DMS153 treated with DMSO at 0.1 percent for 48 hours (cell line): Measurements from ENCODE around the gene PPP1CC.
"Not testable (repeated sequence)": the region's sequence is repeated elsewhere in the genome, so short reads cannot be mapped to it uniquely, and the experiment has no call there.

Experiments used
- DNase-seq: peaks from one replicate; lab custom pipeline; 2025; ENCODE audit not compliant: unreplicated experiment; lab: John Stamatoyannopoulos, UW

Gene PPP1CC

DNA sequence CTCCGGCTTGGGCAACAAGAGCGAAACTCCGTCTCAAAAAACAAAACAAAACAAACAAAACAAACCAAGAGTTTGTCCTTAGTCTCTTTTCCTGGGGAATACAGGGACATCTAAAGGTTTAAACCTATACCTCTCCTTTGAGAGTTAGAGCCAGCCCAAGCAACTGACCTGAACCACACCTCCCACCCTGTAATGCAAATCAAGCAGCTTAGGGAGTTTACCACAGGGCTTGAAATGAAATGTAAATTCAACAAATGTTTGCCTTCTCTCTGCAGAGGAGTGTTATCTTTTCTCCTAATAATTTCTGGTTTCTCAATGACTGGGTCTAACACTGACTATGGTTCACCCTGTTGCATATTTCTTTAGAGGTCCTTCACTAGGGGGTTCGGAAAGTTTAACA, 16.7 kb downstream of the PPP1CC start:
- no peak for DNase-seq

DNA sequence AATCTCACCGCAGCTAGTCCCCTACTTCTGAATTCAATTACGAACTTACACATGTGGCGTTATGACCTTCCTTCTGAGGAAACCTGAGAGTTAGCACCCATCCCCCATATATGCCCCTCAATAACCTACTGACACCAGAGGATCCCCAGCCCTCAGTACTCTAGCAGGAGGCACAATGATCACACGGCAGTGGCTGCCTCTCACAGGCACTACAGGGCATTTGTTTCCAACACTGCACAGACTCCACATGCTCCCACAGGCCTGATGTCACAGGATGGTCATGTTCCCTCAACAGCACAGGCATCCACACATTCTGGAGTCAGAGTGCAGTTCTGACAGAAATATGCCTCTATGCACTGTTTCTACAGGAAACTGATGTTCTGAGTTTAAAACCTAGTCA, 17.4 kb downstream of the PPP1CC start:
- no peak for DNase-seq

DNA sequence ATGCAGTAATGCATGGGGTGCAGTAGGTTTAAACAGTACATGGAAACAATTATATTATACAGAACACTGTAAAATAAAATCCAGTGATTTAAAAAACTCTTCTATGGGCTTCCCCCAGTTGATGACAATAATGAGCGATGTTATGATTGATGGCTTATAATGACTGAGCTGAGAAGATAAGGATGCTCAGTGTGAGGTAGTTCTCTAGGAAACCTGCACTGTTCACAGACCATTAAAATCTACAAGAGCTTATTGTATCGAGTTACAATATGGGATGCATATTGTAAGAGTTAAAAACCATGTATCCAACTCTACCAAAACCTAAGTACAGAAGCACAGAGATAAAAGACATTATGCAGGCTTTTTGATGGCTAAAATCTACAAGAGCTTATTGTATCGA, 19.8 kb downstream of the PPP1CC start:
- DNase-seq = not testable (repeated sequence)

DNA sequence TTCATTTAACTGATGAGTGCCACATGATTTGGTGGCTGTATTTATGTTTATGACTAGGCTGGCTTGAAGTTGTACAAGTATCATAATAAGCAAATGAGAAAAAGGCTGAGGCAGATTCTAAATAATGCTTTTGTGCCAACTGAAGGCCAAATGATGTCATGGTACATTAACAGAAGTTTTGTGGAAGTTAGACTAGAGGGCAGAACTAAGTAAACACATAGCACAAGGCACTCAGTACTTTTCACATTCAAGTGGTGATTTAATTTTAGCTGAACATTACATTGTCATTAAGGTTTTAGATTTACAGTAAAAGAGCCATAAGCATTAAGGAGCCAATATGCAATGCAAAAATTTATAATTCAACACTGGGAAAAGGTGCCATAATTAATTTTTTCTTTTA, 21.1 kb downstream of the PPP1CC start:
- DNase-seq = no peak

DNA sequence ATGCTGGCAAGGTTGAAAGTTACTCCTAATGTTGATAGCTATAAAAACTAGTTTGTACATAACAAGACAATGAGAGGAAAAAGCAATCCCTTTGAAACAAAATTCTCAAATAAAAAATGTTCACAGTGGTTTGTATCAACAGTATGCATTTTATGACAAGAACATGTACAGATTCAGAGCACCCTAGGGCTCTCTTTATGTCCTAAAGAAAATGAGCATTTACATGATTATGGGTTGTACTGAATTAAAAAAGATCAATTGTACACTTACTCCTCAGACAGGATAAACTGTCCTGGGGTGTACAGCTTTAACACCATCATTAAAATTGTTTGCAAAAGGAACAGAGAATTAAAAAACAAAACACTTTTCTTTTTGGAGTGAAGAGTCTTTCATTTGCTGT, 22.2 kb downstream of the PPP1CC start:
- DNase-seq = no peak

DNA sequence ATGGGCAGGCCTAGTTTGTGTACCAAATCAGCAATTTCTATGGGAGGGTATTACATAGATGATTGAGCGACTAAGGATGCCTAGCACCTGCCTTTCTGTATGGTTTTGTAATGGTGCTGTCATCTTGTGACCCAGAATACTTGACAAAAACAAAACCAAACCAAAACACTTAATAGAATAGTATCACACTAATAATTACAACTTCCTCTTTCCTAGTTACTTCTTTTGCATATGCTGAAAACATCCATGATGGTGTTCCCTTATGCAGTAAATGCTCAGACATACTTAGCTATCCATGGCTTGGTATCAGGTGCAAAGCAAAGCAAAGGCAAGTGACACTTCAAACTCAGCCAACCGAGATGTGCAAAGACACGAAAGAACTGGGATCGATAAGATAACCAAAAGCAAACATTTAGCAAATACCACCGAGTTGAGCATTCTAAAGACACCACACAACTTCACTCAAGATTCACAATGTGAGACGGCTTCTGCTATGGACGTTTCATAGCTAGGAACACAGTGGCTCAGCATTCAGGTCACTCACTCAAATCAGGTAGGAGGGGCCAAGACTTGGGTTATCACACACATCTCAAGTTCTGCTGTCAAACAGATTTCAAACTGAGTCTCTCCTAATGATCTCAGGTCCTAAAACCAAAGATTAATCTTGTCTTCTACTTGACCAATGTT, 24.3 kb downstream of the PPP1CC start:
- no peak for DNase-seq

DNA sequence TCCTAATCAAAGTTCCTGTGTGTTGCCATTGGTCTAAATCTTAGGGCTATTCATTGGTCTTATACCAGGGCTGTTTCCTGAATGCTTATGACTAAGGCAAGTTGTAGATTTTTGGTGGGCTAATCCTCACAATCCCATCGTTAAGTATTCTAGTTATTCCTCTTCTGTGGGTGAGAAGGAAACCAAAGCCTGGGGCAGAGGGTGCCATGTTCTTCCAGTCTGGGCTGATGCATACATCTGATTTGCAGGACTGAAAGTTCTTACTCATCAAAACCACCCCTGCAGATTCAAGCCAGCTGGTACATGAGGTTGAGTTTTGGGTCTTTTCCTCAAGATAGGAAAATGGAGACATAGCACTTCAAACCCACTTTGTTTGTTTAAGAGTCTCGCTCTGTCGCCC, 25.7 kb downstream of the PPP1CC start:
- DNase-seq = no peak

DNA sequence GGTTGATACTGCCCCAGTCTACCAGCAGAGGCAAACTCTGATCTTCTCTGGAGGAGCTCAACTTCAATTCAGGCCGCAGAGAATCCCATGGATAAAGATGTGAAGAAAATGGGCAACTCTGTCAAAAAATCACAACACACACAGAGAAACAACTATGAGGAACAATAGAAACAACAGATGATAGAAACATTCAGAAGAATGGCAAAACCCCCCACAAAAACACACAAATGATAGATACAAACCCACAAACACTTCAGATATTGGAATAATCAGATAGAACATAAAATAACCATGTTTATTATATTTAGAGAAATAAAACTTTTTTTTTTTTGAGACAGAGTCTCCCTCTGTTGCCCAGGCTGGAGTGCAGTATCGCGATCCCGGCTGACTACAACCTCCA, 33.8 kb downstream of the PPP1CC start:
- no peak for DNase-seq

DNA sequence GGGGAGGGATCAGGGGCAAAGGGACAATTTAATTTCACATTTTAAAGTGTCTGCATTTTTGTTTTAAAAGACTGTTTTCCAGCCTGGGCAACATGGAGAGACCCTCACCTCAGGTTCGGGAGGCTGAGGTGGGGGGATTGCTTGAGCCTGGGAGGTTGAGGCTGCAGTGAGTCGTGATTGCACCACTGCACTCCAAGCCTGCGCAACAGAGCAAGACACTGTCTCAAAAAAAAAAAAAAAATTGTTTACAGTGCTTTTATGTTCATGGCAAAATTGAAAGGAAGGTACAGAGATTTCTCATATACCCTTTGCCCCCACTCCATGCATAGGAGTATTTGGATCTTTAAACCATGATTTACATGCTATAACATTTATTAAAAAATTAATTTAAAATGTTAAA, 37.4 kb downstream of the PPP1CC start:
- no peak for DNase-seq

DNA sequence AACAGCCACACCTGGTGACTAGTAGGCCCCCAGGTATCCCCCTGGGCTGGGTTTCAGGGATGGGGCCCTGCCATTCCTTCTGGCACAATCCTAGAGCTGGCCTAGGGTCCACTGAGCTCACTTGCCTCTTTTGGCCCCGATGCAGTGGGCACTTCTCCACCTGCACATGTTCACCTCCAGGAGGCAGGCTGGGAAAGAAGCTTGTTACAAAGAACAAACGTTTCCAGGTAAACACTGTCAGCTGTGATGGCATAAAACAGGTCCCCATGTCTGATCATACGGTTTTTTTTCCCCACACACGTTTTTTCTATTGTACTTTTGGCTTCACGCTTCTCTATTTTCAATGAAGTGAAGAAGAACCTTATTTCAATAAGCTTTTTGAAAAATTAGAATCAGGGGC, 37.9 kb downstream of the PPP1CC start:
- no peak for DNase-seq

DNA sequence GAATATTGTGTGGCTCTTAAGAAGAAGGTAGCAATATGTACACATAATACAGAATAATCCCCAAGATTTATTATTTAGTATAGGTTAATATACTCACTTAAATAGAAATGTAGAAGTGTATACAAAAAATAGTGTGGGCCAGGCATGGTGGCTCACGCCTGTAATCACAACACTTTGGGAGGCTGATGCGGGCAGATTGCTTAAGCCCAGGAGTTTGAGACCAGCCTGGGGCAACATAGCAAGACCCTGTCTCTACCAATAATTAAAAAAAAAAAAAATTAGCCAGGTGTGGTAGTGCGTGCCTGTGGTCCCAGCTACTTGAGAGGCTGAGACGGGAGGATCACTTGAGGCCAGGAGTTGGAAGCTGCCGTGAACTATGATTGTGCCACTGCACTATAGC, 38.5 kb downstream of the PPP1CC start:
- no peak for DNase-seq

DNA sequence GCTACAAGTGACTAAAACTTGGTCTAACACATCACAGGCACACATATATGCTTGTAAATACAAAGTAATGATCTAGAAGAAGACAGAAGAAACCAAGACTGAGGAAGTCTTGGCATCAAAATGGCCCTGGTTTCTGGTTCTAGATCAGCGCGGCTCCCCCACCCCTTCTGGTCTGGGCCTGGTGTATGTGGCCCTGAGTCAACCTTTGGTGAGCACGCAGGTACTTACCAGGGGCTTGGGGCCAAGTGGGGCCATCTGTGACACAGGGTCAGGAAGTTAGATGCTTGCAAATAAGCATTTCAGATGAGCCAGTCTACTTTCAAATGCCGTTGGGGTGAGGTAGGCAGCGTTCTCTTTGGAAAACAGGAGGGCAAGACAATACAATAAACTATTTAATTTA, 40.6 kb downstream of the PPP1CC start:
- DNase-seq = no peak

DNA sequence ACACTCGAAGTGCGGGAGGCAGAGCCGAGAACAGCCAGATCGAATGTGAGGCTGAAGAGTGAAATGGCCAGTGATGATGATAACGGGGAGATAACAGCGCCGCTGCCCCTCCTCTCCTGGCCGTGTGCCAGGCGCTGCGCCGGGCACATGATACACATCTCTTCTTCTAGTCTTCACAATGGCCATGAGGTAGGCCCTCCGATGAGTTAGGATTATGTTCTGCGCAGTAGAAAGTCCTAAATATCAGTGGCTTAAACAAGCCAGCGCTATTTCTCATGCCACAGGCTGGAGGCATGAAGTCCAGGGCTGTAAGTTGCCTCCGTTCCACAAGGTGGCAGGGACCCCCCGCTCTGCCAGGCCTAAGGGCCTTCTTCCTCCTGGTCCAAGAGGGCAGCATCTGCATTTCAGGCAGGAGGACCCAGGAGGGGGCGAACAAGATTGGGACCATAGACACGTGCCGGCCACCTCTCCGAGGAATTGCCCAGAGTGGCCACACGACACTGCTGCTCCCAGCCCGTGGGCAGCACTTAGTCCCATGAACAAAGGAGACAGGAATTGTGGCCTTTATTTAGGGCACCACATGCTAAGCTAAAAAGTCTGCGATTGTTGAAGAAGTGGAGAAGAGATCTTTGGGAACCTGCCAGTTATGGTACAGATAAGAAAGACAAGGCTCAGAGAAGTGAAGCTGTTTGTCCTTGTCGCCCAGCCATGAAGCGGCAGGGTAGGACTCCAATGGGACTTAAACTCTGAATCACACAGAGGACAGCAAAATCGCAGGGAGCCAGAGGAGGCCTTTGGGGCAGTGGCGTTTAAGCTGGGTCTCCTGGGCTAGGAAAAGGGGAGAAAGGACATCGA, 42.9 kb downstream of the PPP1CC start:
- DNase-seq = no peak

DNA sequence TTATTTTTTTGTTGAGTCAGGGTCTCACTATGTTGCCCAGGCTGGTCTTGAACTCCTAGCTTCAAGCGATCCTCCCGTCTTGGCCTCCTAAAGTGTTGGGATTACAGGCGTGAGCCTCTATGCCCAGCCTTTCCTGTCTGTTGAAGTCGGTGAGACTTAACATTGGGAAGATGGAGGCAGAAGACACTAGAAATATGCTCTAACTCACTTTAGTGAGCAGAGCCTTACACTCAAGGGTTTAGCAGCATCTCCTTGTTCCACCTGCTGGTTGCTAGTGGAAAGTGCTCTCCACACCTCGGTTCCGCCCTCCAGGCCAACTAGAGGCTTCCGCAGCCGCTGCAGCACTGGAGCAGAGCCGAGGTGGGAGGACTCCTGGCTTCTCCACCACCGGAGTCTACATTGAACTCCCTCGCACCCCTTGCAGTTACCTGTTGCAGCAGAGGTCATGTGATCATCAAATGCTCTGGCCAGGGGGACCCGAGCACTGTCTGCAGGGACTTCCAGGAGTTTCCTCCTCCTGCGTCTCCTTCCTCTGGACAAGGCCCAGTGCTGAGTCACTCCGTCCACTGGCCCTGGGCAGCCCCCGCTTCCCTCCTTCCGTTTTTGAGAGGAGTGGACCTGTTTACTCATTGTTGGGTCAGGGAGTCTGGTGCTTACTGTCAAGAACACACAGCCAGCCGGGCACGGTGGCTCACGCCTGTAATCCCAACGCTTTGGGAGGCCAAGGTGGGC, 44.4 kb downstream of the PPP1CC start:
- DNase-seq = peak; percentile 51

DNA sequence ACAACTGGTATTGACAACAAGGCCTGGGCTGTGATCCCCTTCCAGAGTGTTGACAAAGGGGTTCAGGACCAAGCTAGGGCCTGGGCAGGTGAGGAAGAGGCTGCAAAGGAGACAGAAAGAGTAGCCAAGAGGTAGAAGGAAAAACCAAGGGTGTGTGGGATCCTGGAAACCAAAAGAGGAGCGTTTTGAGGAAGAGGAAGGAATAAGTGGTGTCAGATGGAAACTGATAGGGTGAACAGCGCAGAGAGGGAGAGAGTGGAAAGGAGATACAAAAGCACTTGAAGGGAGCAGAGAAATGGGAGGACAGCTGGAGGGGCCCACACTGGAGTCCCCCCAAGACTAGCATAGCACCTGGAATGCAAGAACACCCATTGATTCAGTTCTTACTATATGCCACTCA, 45.5 kb downstream of the PPP1CC start:
- DNase-seq = no peak

DNA sequence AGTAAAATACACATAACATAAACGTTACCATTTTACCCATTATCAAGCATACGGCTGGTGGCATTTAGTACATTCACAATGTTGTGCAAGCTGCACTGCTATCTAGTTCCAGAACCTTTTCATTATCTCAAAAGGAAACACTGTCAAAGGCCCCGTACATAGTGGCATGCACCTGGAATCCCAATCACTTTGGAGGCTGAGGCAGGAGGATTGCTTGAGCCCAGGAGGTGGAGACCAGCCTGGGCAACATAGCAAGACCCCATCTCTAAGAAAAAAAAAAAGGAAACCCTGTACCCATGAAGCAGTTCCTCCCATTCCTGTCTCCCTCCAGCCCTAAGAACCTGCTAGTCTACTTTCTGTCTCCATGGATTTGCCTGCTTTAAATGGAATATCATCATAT, 46.4 kb downstream of the PPP1CC start:
- no peak for DNase-seq

DNA sequence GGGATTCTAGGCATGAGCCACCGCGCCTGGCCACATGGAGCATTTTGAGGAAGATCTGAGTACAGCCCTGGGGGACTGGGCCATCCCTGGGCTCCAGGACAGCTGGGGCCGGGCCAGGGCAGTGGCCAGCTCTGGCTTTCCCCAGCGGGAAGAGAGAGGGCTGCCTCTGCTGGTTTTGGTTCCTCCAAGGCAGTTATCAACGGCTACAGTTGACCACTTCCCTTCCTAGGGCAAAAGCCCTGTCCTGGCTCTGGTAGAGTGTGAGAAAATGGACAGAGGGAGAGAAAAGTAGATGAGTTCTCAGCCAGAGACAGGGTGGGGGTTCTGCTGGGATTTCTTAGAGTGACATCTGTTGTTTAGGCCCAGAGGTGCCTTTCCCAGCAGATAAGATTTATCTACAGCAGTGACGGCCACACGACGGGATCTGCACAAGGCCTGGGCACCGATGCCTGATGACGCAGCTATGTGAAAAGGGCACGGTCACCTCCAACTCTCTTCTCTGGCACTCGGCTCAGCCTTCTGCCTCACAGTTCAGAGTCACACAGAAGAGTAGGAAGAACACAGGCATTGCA, 48.3 kb downstream of the PPP1CC start:
- DNase-seq = no peak

DNA sequence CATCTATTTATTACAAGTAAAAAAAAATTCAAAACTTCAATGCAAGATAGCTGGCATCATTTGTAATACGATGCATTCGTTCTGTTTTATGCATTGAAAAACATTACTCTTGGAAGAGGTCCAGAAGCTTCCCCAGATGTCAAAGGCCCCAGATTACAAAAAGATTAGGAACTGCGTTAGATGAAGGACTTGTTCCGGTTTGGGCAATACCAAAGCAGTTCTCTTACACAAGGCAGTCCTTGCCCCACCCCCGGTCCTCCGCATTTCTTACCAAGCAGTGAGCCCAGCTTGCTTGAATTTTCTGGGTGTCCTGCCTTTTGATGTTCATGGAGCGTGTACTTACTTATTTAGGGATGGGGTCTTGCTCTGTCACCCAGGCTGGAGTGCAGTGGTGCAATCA, 49.0 kb downstream of the PPP1CC start:
- no peak for DNase-seq

DNA sequence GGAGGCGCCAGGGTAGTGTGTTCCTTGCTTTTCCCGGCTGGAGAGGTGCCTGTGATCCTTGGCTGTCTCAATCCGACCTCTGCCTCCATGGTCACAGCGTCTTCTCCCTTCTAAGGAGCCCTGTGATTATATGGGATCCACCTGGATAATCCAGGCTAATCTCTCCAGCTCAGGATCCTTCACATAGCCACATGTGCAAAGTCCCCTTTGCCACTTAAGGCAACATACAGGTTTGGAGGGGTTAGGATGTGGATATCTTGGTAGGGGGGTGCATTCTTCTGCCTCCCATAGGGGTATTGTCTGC, 52.6 kb downstream of the PPP1CC start:
- no peak for DNase-seq

DNA sequence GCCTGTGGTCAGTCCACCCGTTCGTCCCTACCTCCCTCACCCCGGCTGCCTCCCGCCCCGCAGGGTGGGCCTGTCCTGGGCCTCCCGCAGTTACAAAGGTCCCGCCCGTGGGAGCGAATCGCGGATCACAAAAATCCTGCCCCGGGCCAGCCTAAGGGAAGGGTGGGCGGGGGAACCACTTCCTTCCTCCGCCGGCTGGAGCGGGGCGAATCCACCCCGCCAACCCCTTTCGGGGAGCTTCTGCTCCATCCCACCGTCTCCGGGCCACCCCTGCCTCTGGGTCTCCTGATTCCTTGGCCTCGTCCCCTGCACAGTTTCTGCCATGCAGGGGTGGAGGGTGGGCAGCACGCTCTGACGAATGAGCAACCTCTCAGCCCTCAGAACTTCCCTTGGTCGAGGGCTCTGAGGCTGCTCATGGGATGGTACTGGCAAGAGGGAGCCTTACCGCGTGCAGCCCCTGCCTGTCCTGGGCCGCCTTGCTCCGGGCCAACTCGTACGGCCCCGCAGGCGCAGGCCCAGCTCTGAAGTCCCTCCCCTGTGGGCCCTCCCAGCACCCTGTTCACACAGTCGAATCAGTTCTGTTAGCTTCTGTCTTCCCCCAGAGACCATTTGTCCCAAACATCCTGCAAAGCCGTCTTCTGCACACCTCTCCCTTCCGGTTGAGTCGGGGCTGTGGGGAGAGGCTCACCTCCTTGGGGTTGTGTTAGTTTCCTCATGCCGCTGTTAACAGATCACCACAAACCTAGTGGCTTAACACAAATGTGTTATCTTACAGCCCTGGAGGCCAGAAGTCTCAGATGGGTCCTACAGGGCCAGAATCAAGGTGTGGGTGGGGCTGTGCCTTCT, 53.2 kb downstream of the PPP1CC start:
- DNase-seq = no peak
